HG03520 (cell line): Measurements from ENCODE around the gene NDUFC2.
"Not testable (repeated sequence)": the region's sequence is repeated elsewhere in the genome, so short reads cannot be mapped to it uniquely, and the experiment has no call there.

Experiments used
- ATAC-seq: cut with Tn5 transposase; IDR thresholded peaks from one replicate; pipeline ENCODE4 v1.9.1; 2021; ENCODE audit warnings: mild to moderate bottlenecking, moderate library complexity; ENCODE audit not compliant: unreplicated experiment

The NDUFC2 gene

GRCh38 chr11:78079232-78080083 is at the start of gene NDUFC2:
TSS of gene NDUFC2 (minus strand) at chr11:78079862. CDS start at chr11:78079744, 118 bp downstream.
- peak; percentile 62 for ATAC-seq

GRCh38 chr11:78127403-78127802 is 47.7 kb upstream of the NDUFC2 start:
- ATAC-seq = no peak

GRCh38 chr11:78112582-78113275 is 33.1 kb upstream of the NDUFC2 start:
- no peak for ATAC-seq

GRCh38 chr11:78111298-78111697 is 31.6 kb upstream of the NDUFC2 start:
- no peak for ATAC-seq

GRCh38 chr11:78110830-78111229 is 31.2 kb upstream of the NDUFC2 start:
- ATAC-seq = no peak

- no peak for ATAC-seq
Measured at GRCh38 chr11:78110351-78110750, 30.7 kb upstream of the NDUFC2 start.

GRCh38 chr11:78109081-78110015 is 29.7 kb upstream of the NDUFC2 start:
- ATAC-seq = no peak

- no peak for ATAC-seq
Measured at GRCh38 chr11:78100676-78101472, 21.2 kb upstream of the NDUFC2 start.

- ATAC-seq = no peak
Measured at GRCh38 chr11:78100261-78100660, 20.6 kb upstream of the NDUFC2 start.

- no peak for ATAC-seq
Measured at GRCh38 chr11:78099666-78100065, 20.0 kb upstream of the NDUFC2 start.

GRCh38 chr11:78097666-78098385 is 18.2 kb upstream of the NDUFC2 start:
- ATAC-seq = no peak

GRCh38 chr11:78094250-78094649 is 14.6 kb upstream of the NDUFC2 start:
- ATAC-seq = no peak

- ATAC-seq = not testable (repeated sequence)
Measured at GRCh38 chr11:78086521-78087074, 6.9 kb upstream of the NDUFC2 start.

GRCh38 chr11:78085972-78086371 is 6.3 kb upstream of the NDUFC2 start:
- no peak for ATAC-seq

GRCh38 chr11:78084506-78084905 is 4.8 kb upstream of the NDUFC2 start:
- not testable (repeated sequence) for ATAC-seq

GRCh38 chr11:78083021-78083420 is 3.4 kb upstream of the NDUFC2 start:
- ATAC-seq = no peak

GRCh38 chr11:78082146-78082545 is 2.5 kb upstream of the NDUFC2 start:
- no peak for ATAC-seq

- ATAC-seq = no peak
Measured at GRCh38 chr11:78081583-78081982, 1.9 kb upstream of the NDUFC2 start.

- no peak for ATAC-seq
Measured at GRCh38 chr11:78080818-78081495, 1.3 kb upstream of the NDUFC2 start.
